ENCODE data around the gene UGDH. TPM values are rescaled to one million over a fixed set of nuclear protein-coding genes. Genes with fewer than 3 reads are reported as not detected.

UGDH gene
- total and polyA plus RNA-seq, 4 donors: 33.1 to 241 (median 84.0) TPM

GRCh38 chr4:39521253-39521919 lies 5.9 kb downstream of the UGDH start:
- H3K4me3 ChIP-seq (ENCODE audit: low read depth in 1 of 3, low read length in 3 of 3): no peak overlapping the region
- H3K27ac ChIP-seq (ENCODE audit: low read depth in 1 of 2, low read length in 2 of 2): no peak overlapping the region
- TF ChIP-seq GABPA (IDR thresholded peaks at IDR 0.05 in 1 of 2, conservative IDR thresholded peaks at IDR 0.05 in 1 of 2) (no peak), JUND (IDR thresholded peaks at IDR 0.05) (no peak), YY1 (IDR thresholded peaks at IDR 0.05) (no peak), SP1 (IDR thresholded peaks at IDR 0.05) (no peak), TAF1 (conservative IDR thresholded peaks at IDR 0.05) (no peak)
- TF ChIP-seq, protein P1, sequence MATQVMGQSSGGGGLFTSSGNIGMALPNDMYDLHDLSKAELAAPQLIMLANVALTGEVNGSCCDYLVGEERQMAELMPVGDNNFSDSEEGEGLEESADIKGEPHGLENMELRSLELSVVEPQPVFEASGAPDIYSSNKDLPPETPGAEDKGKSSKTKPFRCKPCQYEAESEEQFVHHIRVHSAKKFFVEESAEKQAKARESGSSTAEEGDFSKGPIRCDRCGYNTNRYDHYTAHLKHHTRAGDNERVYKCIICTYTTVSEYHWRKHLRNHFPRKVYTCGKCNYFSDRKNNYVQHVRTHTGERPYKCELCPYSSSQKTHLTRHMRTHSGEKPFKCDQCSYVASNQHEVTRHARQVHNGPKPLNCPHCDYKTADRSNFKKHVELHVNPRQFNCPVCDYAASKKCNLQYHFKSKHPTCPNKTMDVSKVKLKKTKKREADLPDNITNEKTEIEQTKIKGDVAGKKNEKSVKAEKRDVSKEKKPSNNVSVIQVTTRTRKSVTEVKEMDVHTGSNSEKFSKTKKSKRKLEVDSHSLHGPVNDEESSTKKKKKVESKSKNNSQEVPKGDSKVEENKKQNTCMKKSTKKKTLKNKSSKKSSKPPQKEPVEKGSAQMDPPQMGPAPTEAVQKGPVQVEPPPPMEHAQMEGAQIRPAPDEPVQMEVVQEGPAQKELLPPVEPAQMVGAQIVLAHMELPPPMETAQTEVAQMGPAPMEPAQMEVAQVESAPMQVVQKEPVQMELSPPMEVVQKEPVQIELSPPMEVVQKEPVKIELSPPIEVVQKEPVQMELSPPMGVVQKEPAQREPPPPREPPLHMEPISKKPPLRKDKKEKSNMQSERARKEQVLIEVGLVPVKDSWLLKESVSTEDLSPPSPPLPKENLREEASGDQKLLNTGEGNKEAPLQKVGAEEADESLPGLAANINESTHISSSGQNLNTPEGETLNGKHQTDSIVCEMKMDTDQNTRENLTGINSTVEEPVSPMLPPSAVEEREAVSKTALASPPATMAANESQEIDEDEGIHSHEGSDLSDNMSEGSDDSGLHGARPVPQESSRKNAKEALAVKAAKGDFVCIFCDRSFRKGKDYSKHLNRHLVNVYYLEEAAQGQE (IDR thresholded peaks at IDR 0.05): no peak
- H3K36me3 ChIP-seq (ENCODE audit: control insufficient read depth in 4 of 4, insufficient read depth in 3 of 4, low read depth in 1 of 4, low read length in 3 of 4): peaks cover 8 to 17% (median 8%) of the 10 kb centered on the region in 4 donors
- peak overlapping the region in 1 of 2 donors; percentile 47 for H3K9ac ChIP-seq (ENCODE audit: low read depth in 1 of 2, low read length in 2 of 2)
- no peak for DNase-seq (ENCODE audit: low spot score)
- 77% methylated on average over 5 of the region's 5 CpGs for WGBS
- peaks cover 6 to 22% (median 11%) of the 10 kb centered on the region in 4 donors for H3K4me1 ChIP-seq (ENCODE audit: control insufficient read depth in 4 of 4, insufficient read depth in 4 of 4, low read length in 3 of 4)
- H3K9me3 ChIP-seq (ENCODE audit: control insufficient read depth in 4 of 4, low read length in 3 of 4): no peaks in the 10 kb centered on the region
- H3K27me3 ChIP-seq (ENCODE audit: control insufficient read depth in 4 of 4, insufficient read depth in 4 of 4, low read length in 3 of 4): no peaks in the 10 kb centered on the region

GRCh38 chr4:39518484-39518883 lies 8.8 kb downstream of the UGDH start:
- TF ChIP-seq EGR1 (IDR thresholded peaks at IDR 0.05; ENCODE audit: low read depth in 2 of 2) (no peak), FOXA1 (IDR thresholded peaks at IDR 0.05) (no peak), GABPA (IDR thresholded peaks at IDR 0.05 in 1 of 2, conservative IDR thresholded peaks at IDR 0.05 in 1 of 2) (no peak), HNF4A (conservative IDR thresholded peaks at IDR 0.05) (no peak), NR2F2 (IDR thresholded peaks at IDR 0.05) (no peak), FOXA2 (IDR thresholded peaks at IDR 0.05) (no peak), RAD21 (IDR thresholded peaks at IDR 0.05) (no peak), RXRA (IDR thresholded peaks at IDR 0.05) (no peak), SP1 (IDR thresholded peaks at IDR 0.05) (no peak), HNF4G (IDR thresholded peaks at IDR 0.05) (no peak), MAX (IDR thresholded peaks at IDR 0.05) (no peak), ATF3 (IDR thresholded peaks at IDR 0.05) (no peak), YY1 (IDR thresholded peaks at IDR 0.05) (no peak), TAF1 (conservative IDR thresholded peaks at IDR 0.05) (no peak), JUND (IDR thresholded peaks at IDR 0.05) (no peak)
- TF ChIP-seq, protein P2, sequence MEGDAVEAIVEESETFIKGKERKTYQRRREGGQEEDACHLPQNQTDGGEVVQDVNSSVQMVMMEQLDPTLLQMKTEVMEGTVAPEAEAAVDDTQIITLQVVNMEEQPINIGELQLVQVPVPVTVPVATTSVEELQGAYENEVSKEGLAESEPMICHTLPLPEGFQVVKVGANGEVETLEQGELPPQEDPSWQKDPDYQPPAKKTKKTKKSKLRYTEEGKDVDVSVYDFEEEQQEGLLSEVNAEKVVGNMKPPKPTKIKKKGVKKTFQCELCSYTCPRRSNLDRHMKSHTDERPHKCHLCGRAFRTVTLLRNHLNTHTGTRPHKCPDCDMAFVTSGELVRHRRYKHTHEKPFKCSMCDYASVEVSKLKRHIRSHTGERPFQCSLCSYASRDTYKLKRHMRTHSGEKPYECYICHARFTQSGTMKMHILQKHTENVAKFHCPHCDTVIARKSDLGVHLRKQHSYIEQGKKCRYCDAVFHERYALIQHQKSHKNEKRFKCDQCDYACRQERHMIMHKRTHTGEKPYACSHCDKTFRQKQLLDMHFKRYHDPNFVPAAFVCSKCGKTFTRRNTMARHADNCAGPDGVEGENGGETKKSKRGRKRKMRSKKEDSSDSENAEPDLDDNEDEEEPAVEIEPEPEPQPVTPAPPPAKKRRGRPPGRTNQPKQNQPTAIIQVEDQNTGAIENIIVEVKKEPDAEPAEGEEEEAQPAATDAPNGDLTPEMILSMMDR (IDR thresholded peaks at IDR 0.05; ENCODE audit: low read depth, low read length, missing input control): no peak
- TF ChIP-seq, protein P3, sequence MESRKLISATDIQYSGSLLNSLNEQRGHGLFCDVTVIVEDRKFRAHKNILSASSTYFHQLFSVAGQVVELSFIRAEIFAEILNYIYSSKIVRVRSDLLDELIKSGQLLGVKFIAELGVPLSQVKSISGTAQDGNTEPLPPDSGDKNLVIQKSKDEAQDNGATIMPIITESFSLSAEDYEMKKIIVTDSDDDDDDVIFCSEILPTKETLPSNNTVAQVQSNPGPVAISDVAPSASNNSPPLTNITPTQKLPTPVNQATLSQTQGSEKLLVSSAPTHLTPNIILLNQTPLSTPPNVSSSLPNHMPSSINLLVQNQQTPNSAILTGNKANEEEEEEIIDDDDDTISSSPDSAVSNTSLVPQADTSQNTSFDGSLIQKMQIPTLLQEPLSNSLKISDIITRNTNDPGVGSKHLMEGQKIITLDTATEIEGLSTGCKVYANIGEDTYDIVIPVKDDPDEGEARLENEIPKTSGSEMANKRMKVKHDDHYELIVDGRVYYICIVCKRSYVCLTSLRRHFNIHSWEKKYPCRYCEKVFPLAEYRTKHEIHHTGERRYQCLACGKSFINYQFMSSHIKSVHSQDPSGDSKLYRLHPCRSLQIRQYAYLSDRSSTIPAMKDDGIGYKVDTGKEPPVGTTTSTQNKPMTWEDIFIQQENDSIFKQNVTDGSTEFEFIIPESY (IDR thresholded peaks at IDR 0.05): no peak
- TF ChIP-seq, protein P1 (IDR thresholded peaks at IDR 0.05): no peak
- Histone ChIP-seq H3K9me3 (ENCODE audit: control insufficient read depth in 4 of 4, low read length in 3 of 4) (no peaks in the 10 kb centered on the region), H3K27me3 (ENCODE audit: control insufficient read depth in 4 of 4, insufficient read depth in 4 of 4, low read length in 3 of 4) (no peaks in the 10 kb centered on the region), H3K4me1 (ENCODE audit: control insufficient read depth in 4 of 4, insufficient read depth in 4 of 4, low read length in 3 of 4) (peaks cover 6 to 14% (median 8%) of the 10 kb centered on the region in 4 donors), H3K9ac (ENCODE audit: low read depth in 1 of 2, low read length in 2 of 2) (no peak overlapping the region), H3K4me3 (ENCODE audit: low read depth in 1 of 3, low read length in 3 of 3) (no peak overlapping the region), H3K36me3 (ENCODE audit: control insufficient read depth in 4 of 4, insufficient read depth in 3 of 4, low read depth in 1 of 4, low read length in 3 of 4) (peaks cover 9 to 24% (median 13%) of the 10 kb centered on the region in 4 donors), H3K27ac (ENCODE audit: low read depth in 1 of 2, low read length in 2 of 2) (no peak overlapping the region)
- WGBS: 88% methylated on average over 6 of the region's 6 CpGs
- DNase-seq (ENCODE audit: low spot score): no peak

All from liver (tissue), 9 donors.